ENCODE results near the gene DNAH5.

The DNAH5 gene

DNA sequence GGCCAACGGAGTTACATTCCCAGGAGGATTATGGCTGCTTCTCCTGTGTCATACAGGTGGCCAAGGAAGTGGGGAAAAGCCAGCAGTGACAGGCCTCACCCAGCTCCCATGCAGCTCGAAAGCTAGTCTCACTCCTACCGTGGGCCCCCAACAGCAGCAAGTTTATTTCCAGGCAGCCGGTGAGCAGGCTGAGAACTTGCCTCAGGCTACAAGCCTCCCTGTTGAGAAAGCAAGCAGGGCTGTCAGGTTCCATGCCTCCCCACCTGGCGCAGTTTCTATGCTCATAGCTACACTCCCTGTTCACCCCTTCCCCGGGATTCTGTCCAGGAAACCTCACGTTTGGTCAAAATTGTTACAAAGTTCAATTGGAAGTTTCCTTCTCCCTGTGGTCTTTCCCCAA, 27.5 kb upstream of the DNAH5 start:
- TF ChIP-seq, protein P1, sequence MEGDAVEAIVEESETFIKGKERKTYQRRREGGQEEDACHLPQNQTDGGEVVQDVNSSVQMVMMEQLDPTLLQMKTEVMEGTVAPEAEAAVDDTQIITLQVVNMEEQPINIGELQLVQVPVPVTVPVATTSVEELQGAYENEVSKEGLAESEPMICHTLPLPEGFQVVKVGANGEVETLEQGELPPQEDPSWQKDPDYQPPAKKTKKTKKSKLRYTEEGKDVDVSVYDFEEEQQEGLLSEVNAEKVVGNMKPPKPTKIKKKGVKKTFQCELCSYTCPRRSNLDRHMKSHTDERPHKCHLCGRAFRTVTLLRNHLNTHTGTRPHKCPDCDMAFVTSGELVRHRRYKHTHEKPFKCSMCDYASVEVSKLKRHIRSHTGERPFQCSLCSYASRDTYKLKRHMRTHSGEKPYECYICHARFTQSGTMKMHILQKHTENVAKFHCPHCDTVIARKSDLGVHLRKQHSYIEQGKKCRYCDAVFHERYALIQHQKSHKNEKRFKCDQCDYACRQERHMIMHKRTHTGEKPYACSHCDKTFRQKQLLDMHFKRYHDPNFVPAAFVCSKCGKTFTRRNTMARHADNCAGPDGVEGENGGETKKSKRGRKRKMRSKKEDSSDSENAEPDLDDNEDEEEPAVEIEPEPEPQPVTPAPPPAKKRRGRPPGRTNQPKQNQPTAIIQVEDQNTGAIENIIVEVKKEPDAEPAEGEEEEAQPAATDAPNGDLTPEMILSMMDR (IDR thresholded peaks at IDR 0.05; ENCODE audit: low read depth, low read length): no peak
- H3K4me3 ChIP-seq (replicated peaks in 1 of 2; ENCODE audit: low read depth in 2 of 2, low read length in 2 of 2): no peak overlapping the region
- DNase-seq (ENCODE audit: low read depth in 2 of 2): no peak

DNA sequence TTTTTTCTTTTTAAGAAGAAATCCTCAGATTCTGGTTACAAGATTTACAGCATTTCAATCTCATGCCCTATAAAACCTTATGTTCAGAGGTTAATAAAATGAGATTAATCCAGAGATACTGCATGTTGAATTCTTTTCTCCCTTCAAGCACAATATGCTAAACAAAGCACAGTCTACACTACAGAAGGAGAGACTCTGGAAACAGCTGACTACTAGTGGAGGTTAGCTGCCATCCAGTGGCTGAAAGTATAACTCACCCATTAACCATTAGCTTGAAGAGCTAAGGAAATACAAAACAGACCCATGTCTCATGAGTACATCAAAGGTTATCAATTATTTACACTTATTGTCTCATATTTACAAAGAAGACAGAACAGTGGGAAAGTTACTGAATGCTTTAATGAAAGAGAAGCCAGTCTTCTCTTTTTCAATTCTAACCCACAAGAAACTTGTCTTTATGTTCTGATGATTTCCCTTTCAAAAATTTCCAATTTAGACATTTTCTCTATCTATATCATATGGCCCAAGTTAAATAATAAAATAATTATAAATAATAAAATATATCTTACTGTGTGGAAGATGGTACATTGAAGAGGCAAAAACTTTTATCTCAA, 12.7 kb upstream of the DNAH5 start:
- peak; percentile 61 to 77 for DNase-seq (ENCODE audit: low read depth in 2 of 2)
- no peak overlapping the region for H3K4me3 ChIP-seq (replicated peaks in 1 of 2; ENCODE audit: low read depth in 2 of 2, low read length in 2 of 2)
- TF ChIP-seq, protein P1 (IDR thresholded peaks at IDR 0.05; ENCODE audit: low read depth, low read length): peak; percentile 72

DNA sequence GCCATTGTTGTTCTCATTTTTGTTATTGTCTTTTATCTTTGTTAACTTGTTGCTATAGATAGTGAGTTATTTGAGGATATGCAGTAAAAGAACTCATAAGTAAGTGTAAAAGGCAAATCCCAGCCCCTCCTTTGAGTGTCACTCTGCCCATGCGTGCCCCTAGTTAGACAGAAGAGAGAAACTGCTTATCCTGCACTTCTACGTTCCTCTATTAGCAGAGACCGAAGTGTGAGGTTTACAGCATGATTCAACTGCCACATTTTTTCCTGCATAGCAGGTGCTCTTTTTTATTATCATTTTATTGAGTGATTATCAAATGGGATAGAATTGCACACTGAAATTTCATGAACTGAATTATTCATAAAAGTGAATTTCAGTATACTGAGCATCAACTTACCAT, 12.0 kb upstream of the DNAH5 start:
- no peak for DNase-seq (ENCODE audit: low read depth in 2 of 2)
- no peak overlapping the region for H3K4me3 ChIP-seq (replicated peaks in 1 of 2; ENCODE audit: low read depth in 2 of 2, low read length in 2 of 2)
- TF ChIP-seq, protein P1 (IDR thresholded peaks at IDR 0.05; ENCODE audit: low read depth, low read length): no peak

DNA sequence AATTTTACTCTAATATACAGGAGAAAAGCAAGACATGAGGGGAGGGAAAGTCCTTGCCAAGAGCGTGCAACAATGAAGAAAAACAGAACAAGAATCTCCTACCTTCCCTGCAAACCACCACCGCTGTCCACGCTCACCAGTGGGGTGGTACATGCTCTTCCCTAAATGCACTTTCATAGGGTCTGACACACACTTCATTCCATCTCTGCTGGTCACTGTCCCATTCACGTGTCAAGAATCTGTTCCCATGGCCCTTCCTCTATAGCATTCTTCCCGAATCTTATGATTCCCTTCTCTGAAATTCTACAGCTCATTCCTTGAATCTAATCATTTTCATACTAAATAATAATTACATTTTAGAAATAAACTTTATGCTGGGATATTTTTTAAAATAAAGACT, 11.4 kb upstream of the DNAH5 start:
- H3K4me3 ChIP-seq (replicated peaks in 1 of 2; ENCODE audit: low read depth in 2 of 2, low read length in 2 of 2): no peak overlapping the region
- no peak for DNase-seq (ENCODE audit: low read depth in 2 of 2)
- TF ChIP-seq, protein P1 (IDR thresholded peaks at IDR 0.05; ENCODE audit: low read depth, low read length): no peak

DNA sequence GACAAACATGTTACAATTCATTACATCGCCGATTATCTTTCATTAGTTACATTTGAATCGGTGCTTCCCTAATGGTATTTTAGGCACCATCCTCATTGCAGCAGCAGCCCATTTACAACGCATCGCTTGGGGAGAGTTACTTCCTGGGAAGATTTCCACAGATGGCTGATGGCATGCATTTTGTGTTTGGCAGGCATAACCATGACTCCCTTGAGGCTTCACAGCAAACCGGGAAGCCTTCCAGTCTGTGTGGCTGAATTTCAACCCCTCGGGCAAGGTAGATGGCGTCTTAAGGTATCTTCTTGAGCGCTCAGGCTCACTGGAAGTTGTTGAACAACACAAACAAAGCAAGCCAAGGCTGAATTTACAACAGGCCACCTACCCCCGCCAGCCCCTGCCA, 1.6 kb upstream of the DNAH5 start:
- no peak for DNase-seq (ENCODE audit: low read depth in 2 of 2)
- TF ChIP-seq, protein P1 (IDR thresholded peaks at IDR 0.05; ENCODE audit: low read depth, low read length): no peak
- no peak overlapping the region for H3K4me3 ChIP-seq (replicated peaks in 1 of 2; ENCODE audit: low read depth in 2 of 2, low read length in 2 of 2)

DNA sequence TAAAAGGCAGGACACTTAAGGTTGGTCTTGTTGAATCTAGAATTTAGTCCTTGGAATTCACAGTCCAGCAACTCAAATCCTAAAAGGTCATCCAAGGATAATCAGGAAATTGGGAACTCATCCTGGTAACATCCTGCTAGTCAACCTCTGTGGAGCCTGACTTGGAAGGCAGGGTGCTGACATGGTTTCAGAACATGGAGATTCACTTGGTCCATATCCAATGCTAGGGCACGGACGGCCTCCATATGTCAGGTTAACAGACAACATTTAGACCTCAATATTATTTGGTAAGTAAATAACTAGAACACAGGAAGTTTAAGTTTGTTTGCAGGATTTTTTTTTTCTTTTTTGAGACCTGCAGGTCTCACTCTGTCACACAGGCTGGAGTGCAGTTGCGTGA, 783 bp upstream of the DNAH5 start:
- no peak overlapping the region for H3K4me3 ChIP-seq (replicated peaks in 1 of 2; ENCODE audit: low read depth in 2 of 2, low read length in 2 of 2)
- no peak for DNase-seq (ENCODE audit: low read depth in 2 of 2)
- TF ChIP-seq, protein P1 (IDR thresholded peaks at IDR 0.05; ENCODE audit: low read depth, low read length): no peak

DNA sequence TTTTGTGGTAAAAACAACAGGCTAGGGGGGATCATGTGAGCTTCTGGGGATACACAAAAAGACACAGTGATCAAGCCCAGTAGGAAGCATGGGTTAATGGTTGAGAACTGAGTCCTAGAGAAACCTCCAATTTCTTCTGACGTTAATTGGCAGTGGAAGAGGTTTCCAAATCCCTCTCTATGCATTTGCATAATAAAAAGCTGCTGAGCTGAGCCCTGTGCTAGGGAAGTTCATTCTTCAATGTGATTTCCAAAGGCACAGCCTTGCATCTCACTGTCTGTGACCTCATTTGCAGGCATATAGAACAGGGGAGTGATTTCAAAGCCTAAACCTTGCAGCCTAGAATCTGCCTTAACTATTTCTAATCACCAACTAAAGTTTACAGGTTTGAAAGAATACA, 812 bp downstream of the DNAH5 start:
- TF ChIP-seq, protein P1 (IDR thresholded peaks at IDR 0.05; ENCODE audit: low read depth, low read length): no peak
- no peak overlapping the region for H3K4me3 ChIP-seq (replicated peaks in 1 of 2; ENCODE audit: low read depth in 2 of 2, low read length in 2 of 2)
- DNase-seq (ENCODE audit: low read depth in 2 of 2): no peak

Data from cardiac fibroblast (primary cell).